Posterior vena cava (tissue), 2 donors: Measurements from ENCODE around the gene DCAF5. TPM values are rescaled to one million over a fixed set of nuclear protein-coding genes. Genes with fewer than 3 reads are reported as not detected.
A peak's percentile ranks its signal among the peaks of the same experiment; 100 is the strongest.

ENCODE experiments used
- DNase-seq: peaks from one replicate; pipeline ENCODE4 v3.0.0-alpha.2; 2020; ENCODE audit warnings: low spot score
- intact Hi-C, 2 donors: fragments of 100-400 bp; cut with DNase I; formaldehyde crosslinking; loops; one replicate each; pipeline versions ENCODE4 v1.14.1 to v1.14.2; 2022 to 2023
- total RNA-seq, 2 donors: library from RNA; stranded (reverse); fragmentation: NEBNext Ultra II Directional; extraction: Animal tissue kit (Norgen Biotek cat#: 25700); gene quantifications; one replicate each; pipeline ENCODE4 v1.2.1, GENCODE V29; 2021
- donor health status: DM: yes; HTN: yes; CAD: no.
- donor health status: DM: yes; HTN: yes; CAD: no.

DCAF5 gene
- total RNA-seq, 2 donors from 2014 or later: 42.3 to 50.0 TPM

DNA sequence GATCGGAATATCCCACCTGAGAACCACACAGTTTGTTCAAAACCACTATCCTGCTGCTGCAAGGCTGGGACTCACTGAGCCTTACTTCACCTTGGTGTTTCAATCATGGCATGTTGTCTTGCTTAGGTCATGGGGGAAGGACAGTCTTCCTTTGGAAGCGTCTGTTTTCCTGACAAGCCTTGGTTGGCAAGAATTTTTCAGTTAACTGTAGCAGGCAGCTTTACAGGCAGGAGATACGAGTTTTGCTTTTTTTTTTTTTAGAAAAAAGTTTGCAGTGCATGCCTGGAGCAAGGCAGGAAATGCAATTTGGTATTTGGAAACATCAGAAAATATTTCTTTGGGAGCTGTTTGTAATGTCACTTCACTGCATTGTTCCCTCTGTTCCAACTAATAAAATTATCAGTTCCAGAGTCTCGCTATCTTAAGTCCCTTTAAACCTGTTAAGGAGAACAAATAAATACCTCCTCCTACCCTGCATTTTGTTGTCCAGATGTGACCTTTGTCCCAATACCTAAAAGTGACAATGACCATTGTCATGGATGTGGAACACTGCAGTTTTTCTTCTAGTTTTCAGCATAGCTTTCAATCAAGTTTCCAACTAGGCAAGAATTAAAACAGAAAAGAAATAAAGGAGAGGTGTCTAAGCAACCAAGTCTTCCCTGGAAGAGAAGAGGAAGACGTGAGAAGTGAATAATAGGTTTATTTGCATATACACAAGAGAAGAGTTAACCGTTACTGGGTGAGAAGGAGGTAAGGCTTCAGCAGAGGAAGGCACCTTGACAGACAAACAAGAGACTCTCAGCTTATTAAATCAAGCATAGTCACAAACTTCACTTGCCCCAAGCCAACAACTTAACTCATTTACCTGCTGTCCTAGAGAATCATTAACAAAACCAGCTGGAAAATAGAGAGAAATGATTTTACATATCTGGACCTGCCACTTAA lies 102.4 kb downstream of the DCAF5 start:
- intact Hi-C loops: no loop called here
- DNase-seq: no peak

DNA sequence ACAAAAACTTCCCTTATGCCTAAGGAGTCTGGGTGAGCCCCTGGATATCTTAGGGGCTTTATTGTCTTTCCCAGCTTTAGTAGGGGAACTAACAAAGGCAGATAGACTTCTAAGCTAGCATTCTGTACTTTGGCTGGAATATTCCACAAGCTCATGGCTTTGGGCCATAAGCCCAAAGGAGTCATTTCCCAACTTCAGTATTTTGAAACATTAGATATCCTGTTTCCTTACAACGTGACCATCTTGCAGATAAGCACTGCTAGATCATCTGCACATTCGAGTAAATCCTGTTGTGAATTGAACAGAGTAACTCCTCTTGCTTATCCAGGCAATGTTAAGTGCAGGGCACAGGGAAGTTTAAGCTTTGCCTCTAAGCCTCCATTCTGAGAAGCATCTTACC lies 103.2 kb downstream of the DCAF5 start:
- intact Hi-C loops: loop anchor here in 1 of 2 donors (10.0 kb wide), 2 partner anchors 65 to 105 kb away; no protein-coding TSS in a partner anchor
- no peak for DNase-seq

DNA sequence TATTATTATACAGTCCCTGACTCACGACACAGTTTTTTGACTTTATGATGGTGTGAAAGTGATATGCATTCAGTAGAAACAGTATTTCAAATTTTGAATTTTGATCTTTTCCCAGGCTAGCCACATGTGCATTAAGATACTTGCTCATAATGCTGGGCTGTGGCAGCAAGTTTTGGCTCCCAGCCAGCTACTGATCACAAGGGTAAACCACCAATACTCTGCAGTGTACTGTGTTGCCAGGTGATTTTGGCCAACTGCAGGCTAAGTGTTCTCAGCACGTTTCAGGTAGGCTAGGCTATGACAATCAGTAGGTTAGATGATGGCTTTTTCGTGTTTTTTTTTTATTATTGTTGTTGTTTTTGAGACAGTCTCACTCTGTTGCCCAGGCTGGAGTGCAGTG lies 104.5 kb downstream of the DCAF5 start:
- DNase-seq: no peak
- intact Hi-C loops: loop anchor here in 1 of 2 donors (10.0 kb wide), 2 partner anchors 64 to 104 kb away; no protein-coding TSS in a partner anchor

GRCh38 chr14:69047255-69047654 lies 105.7 kb downstream of the DCAF5 start:
- intact Hi-C loops: loop anchor here in 1 of 2 donors (10.0 kb wide), 2 partner anchors 62 to 102 kb away; no protein-coding TSS in a partner anchor

DNA sequence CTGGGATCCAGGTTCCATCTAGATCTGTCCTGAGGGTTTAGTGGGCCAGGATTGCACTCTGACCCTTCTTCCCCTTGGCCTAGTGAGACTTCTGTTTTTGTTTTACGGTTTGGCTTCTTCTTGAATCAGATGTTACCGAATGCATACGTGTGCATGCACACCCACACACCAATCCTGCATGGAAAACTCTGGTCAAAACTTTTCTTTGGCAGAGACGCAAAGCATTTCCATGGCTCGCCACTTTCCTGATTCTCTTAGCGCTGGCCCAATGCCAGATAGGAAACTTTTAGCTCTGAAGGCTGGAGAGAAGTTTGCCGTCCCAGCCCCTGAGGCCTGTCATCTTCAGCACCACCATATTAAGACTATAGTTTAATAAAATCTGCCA lies 106.5 kb downstream of the DCAF5 start:
- DNase-seq: peak; percentile 81
- intact Hi-C loops: loop anchor here in 1 of 2 donors (10.0 kb wide), 2 partner anchors 62 to 102 kb away; no protein-coding TSS in a partner anchor

More at GRCh38 chr14:69047255-69047654, 105.7 kb downstream of the DCAF5 start:
- no peak for DNase-seq

DNA sequence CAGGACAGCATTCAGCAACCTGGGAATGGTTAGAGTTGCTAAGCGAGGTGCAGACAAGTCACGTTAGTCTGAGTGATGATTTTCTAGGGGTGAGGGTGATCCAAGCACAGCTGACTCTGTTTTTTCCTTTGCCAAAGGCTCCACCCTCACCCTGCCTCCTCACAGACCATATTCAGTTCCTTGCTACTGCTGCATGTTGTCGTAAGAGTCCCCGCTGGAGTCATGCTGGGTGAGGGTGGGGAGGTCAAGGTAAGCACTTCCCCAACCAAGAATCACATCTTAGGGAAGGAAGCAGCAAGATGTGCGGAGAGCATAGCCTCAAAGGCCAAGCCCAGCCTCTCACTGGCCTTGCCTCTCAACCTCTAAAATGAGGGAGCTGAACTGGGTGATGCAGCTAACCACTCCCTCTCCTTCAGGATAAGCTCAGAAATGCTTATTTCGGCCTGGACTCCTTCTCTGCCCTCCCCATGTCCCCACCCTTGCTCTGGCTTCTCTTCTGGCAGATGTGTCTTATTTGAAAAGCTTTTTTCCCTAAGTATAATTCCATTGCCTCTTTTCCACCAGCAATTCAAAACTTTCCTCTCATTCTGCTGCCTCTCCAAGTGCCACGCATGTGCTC lies 107.0 kb downstream of the DCAF5 start:
- peak; percentile 79 for DNase-seq
- intact Hi-C loops: loop anchor here in 1 of 2 donors (10.0 kb wide), 2 partner anchors 61 to 101 kb away; no protein-coding TSS in a partner anchor

- DNase-seq: peak; percentile 79
- intact Hi-C loops: loop anchor here (5.0 to 10.0 kb wide), 3 partner anchors 43 to 100 kb away; no protein-coding TSS in a partner anchor
These were observed 107.9 kb downstream of the DCAF5 start for GRCh38 chr14:69044965-69045555.

DNA sequence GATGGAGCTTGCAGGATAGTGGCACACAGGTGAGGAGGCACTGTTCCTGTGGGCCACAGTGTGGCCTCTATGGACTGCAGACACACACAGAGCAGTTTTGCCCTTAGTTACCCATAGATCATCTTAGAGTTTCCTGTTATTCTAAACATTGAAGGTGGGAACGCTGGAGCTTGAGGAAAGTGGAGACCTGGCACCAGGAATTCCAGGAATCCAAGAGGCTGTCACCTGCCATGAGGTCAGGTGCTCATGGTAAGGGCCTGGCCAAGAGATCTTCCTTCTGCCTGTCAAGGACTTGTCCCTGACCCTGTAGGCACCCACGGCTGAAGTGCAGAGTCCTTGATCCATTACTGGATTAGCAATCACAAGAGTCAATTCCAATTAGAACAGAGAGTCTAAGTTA lies 108.6 kb downstream of the DCAF5 start:
- DNase-seq: no peak
- intact Hi-C loops: loop anchor here (5.0 to 10.0 kb wide), 3 partner anchors 42 to 99 kb away; no protein-coding TSS in a partner anchor

- intact Hi-C loops: loop anchor here (2.0 to 10.0 kb wide), 4 partner anchors 15 to 99 kb away; no protein-coding TSS in a partner anchor
- DNase-seq: no peak
These were observed 109.2 kb downstream of the DCAF5 start for GRCh38 chr14:69043596-69044260.

DNA sequence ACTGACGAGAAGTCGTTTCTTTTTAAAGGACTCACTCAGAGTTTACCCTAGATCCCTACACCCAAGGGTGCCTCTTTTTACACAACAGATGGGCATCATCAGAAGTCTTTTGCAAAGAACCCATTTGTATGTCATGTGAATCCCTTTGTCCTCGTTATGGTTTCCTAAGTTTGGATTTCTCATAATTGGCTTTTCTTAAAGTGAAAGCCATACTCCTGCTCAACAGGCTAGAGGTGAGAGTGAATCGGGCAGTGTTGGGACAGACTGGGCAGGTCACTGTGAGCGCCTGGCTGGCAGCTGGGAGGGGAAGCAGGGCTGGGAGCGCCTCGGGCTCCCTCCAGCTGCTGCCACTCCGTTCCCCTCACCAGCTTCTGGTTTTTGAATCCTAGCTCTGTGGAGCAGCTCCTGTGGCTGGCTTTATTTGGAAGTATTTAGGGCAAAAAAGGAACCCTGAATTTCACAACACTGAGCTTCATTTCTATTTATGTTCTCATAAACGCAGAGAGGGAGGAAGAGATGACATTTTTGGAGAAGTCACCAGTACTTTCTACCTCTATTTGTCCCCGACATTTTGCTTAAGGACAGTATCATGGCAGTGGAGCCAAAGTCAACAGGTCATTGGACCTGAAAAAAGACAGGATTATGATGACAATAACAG lies 110.0 kb downstream of the DCAF5 start:
- DNase-seq: peak; percentile 88
- intact Hi-C loops: loop anchor here (2.0 to 10.0 kb wide), 4 partner anchors 14 to 98 kb away; no protein-coding TSS in a partner anchor

DNA sequence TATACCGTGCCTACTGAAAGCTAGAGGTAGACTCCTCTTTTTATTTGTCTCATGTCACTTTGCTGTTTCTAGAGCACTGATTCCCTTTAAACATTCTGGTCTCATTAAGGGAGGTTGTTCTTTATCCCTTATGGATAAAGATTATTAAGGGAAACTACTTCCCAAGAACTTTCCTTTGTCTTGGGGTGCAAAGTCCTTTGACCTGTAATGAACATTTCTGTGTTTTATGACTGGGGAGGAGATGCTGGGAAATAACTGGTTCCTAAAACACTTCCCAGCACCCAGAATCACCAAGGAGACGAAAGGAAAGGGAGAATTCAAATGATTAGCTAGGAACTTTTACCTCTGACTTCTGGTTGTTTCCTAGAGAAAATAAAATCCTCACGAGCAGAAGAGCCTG lies 110.6 kb downstream of the DCAF5 start:
- DNase-seq: no peak
- intact Hi-C loops: loop anchor here (2.0 to 10.0 kb wide), 4 partner anchors 13 to 97 kb away; no protein-coding TSS in a partner anchor

DNA sequence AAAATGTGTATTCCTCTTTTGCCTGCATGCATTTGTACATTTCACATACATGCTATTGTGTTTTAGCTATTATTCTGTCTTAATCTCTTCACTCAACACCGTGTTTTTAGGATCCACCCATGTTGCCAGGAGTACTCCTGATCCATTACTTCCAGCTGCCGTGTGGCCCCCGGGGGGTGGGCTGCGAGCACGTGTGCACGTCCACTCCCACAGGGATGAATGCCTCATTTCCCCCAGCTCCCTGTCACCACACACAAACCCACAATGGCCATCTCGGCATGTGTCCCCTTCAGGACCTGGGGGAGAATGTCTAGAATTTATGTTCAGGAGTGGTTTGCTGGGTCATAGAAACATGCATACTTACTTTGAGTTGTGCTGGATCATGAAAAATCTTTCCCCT lies 111.1 kb downstream of the DCAF5 start:
- DNase-seq: no peak
- intact Hi-C loops: loop anchor here (2.0 to 10.0 kb wide), 5 partner anchors 13 to 97 kb away; no protein-coding TSS in a partner anchor

DNA sequence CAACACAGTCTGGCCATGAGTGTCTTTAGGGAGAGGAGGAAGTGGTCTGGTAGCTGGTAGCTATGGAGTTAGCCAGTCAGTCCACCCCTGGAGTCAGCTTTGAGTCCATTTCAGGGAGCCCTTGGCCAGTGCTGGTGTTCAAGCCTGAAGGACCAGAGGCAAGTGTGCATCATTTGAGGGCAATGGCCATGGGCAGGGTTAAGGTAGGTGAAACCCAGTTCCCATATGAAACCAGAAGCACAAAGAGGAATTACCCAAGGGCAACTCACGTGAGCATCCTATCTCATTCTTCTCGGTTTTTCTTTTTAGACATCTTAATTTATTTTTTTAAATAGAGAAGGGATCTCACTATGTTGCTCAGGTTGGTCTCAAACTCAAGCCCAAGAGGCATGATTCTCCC lies 112.6 kb downstream of the DCAF5 start:
- intact Hi-C loops: loop anchor here (2.0 to 10.0 kb wide), 4 partner anchors 38 to 96 kb away; no protein-coding TSS in a partner anchor
- no peak for DNase-seq

- intact Hi-C loops: no loop called here
- DNase-seq: no peak
These were observed 113.7 kb downstream of the DCAF5 start for GRCh38 chr14:69039288-69039628.

DNA sequence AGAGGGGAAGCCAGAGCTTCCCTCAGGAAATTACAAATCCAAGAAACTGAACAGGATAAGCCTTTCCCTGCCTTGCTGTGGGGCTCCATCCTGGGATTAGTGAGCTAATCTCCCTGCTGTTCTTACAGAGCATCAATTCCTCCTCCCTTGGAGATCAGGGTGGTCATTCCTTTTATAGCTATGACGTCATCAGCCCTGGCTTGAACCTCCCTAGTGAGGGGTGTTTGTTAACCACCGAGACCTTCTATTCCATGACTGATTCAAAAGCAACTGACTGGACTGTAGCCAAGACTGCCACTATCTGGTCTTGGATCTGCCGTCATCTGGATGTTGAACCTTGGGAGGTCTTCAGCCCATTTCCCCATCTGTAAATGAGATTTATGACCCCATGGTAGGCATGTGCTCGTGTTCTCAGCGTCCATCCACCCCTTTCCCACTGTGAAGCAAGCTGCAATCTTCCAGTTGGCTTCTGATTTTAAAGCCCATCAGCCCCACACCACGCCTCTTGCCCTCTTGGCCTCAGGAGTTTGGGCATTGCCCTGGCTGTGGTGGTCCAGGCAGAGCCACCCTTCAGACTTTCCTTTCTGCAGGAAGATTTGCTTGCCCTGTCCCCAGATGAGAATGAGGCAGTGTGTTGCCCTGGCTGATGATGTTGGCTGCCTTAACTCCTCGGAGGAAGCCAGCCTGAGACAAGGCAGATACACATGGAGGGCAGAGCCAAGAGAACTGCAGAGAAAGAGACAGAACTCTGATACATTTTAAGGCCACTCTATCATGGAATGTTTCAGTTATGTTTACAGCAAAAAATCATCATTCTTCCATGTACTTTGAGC lies 114.2 kb downstream of the DCAF5 start:
- DNase-seq: no peak

GRCh38 chr14:69037790-69038454 lies 115.0 kb downstream of the DCAF5 start:
- intact Hi-C loops: no loop called here
- DNase-seq: no peak

More for the DNA sequence above, 114.2 kb downstream of the DCAF5 start:
- intact Hi-C loops: no loop called here
